ENCODE results near the gene SLC31A1.

The SLC31A1 gene

DNA sequence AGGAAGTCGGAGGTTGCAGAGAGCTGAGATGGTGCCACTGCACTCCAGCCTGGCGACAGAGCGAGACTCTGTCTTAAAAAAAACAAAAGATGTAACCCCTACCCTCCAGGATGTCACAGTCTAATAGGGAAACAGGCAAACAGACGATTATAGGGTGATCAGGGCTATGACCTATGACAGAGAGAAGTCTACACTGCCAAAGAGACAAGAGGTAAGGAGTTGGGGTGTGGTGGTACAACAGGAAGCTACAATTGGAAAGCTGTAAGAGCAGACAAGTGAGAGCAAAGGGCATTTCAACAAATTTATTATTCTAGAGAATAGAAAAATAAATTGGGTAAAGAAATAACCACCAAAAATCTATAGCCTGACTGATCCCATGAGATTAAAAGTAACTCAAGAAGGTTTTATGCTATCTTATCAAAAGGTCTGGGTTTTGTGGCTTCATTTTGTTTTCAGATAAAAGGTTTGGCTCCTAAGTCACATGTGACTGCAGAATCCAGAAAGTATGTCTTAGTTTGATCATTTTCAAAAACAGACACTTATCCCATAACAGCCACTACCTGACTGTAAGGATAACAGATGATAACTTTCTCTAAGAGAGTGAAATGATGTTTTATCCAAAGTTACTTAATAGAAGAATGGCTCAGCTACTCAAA is 46.7 kb downstream of the SLC31A1 start:
- TF ChIP-seq ZFP30 (CRISPR knock-in tag; IDR thresholded peaks at IDR 0.05) (no peak), GLIS3 (CRISPR knock-in tag; IDR thresholded peaks at IDR 0.05) (no peak)
- ATAC-seq, result no peak

DNA sequence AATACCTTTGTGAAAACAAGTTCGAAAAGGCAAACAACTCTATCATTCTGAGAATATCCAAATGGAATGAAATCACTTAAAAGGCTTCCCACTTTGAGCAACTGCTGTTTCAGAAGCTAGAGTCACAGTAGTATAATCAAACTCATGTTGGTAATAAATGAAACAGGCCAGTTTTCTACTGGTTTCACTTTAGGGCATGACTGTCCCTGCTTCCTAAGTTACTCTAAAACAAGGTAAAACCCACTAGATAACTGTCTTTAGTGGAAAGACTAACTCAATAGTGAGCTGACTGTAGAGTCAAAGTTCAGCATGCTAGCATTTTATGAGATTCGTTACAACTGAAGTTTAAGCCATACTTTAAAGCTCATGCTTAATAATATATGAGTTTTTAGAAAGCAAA is 48.0 kb downstream of the SLC31A1 start:
- no peak for TF ChIP-seq CSRNP3 (CRISPR knock-in tag; IDR thresholded peaks at IDR 0.05)
- ATAC-seq, result no peak

DNA sequence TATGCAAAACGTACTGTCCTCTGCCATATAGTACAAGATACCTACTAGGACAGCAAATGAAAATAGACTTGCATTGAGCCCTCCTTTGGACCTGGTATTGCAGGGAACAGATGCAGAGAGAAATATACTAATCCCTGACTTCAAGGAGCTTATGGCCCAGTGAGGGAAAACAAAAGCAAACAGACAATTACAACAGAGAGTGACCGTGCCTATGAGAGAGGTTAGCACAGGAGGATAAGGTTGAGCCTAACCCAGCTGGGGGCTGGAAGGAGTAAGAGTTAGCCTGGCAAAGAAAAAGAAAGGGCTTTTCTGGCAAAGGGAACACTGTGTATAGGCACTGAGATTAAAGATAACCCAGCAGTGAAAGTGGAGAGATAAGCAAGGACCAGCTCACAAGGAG is 48.5 kb downstream of the SLC31A1 start:
- TF ChIP-seq CREB5 (CRISPR knock-in tag; IDR thresholded peaks at IDR 0.05; ENCODE audit: low read depth) (no peak), POU6F1 (CRISPR knock-in tag; IDR thresholded peaks at IDR 0.05; ENCODE audit: borderline replicate concordance, low read depth) (no peak), RARB (CRISPR knock-in tag; IDR thresholded peaks at IDR 0.05) (no peak), OSR1 (CRISPR knock-in tag; IDR thresholded peaks at IDR 0.05) (no peak), ARNTL (CRISPR knock-in tag; IDR thresholded peaks at IDR 0.05; ENCODE audit: borderline replicate concordance, low read depth) (no peak), ZC3H10 (CRISPR knock-in tag; IDR thresholded peaks at IDR 0.05) (no peak), GLIS3 (CRISPR knock-in tag; IDR thresholded peaks at IDR 0.05) (no peak), CSDC2 (CRISPR knock-in tag; IDR thresholded peaks at IDR 0.05) (no peak), PPARA (CRISPR knock-in tag; IDR thresholded peaks at IDR 0.05; ENCODE audit: borderline replicate concordance) (no peak), TCF4 (CRISPR knock-in tag; IDR thresholded peaks at IDR 0.05; ENCODE audit: borderline replicate concordance) (no peak), ZFP30 (CRISPR knock-in tag; IDR thresholded peaks at IDR 0.05) (no peak), SNAI2 (CRISPR knock-in tag; IDR thresholded peaks at IDR 0.05) (no peak), ZNF8 (CRISPR knock-in tag; IDR thresholded peaks at IDR 0.05) (no peak), ZFP3 (CRISPR knock-in tag; IDR thresholded peaks at IDR 0.05) (no peak), BACH2 (CRISPR knock-in tag; IDR thresholded peaks at IDR 0.05; ENCODE audit: borderline replicate concordance) (no peak), ZNF70 (CRISPR knock-in tag; IDR thresholded peaks at IDR 0.05) (no peak), CSRNP3 (CRISPR knock-in tag; IDR thresholded peaks at IDR 0.05) (no peak)
- TF ChIP-seq, protein P1, sequence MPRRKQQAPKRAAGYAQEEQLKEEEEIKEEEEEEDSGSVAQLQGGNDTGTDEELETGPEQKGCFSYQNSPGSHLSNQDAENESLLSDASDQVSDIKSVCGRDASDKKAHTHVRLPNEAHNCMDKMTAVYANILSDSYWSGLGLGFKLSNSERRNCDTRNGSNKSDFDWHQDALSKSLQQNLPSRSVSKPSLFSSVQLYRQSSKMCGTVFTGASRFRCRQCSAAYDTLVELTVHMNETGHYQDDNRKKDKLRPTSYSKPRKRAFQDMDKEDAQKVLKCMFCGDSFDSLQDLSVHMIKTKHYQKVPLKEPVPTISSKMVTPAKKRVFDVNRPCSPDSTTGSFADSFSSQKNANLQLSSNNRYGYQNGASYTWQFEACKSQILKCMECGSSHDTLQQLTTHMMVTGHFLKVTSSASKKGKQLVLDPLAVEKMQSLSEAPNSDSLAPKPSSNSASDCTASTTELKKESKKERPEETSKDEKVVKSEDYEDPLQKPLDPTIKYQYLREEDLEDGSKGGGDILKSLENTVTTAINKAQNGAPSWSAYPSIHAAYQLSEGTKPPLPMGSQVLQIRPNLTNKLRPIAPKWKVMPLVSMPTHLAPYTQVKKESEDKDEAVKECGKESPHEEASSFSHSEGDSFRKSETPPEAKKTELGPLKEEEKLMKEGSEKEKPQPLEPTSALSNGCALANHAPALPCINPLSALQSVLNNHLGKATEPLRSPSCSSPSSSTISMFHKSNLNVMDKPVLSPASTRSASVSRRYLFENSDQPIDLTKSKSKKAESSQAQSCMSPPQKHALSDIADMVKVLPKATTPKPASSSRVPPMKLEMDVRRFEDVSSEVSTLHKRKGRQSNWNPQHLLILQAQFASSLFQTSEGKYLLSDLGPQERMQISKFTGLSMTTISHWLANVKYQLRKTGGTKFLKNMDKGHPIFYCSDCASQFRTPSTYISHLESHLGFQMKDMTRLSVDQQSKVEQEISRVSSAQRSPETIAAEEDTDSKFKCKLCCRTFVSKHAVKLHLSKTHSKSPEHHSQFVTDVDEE (CRISPR knock-in tag; IDR thresholded peaks at IDR 0.05), result no peak
- no peak for ATAC-seq

DNA sequence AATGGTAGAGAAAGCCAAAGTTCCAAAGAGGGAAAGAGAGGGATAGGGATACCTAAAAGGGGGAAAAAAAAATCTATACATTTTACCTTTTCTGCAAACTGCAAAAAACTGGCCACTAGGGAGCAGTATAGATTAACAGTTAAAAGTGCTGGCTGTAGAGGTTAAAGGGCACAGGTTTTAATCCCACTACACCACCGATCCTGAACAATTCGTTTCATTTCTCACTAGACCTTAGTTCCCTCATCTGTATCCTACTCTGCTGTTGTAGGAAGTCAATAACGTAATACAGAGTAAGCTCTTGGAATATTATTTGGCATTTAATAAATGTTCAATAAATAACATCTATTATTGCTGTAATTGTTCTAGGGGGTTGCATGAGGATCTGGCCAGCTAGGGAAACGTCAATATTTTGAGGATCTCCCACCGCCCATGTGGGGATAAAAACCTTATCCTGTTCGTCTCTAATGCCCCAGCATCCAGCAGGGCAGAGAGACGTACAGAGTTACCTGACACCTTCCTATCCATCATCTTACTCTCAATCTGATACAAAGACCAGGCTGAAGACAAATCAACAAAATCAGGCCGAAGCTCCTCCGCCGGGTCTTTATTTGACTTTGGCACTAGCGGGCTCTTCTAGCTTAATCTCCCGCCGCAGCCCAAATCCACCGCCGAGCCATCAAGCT is 53.3 kb downstream of the SLC31A1 start:
- no peak for TF ChIP-seq POU6F1 (CRISPR knock-in tag; IDR thresholded peaks at IDR 0.05; ENCODE audit: borderline replicate concordance, low read depth)
- TF ChIP-seq SNAI2 (CRISPR knock-in tag; IDR thresholded peaks at IDR 0.05), result no peak
- no peak for TF ChIP-seq ISL1 (CRISPR knock-in tag; IDR thresholded peaks at IDR 0.05)
- no peak for TF ChIP-seq PATZ1 (CRISPR knock-in tag; IDR thresholded peaks at IDR 0.05; ENCODE audit: borderline replicate concordance)
- peak; percentile 26 for ATAC-seq
